Prostate gland (tissue), 2 donors: Measurements from ENCODE around the gene SBF2. TPM values are rescaled to one million over a fixed set of nuclear protein-coding genes. Genes with fewer than 3 reads are reported as not detected.
"Not testable (repeated sequence)": the region's sequence is repeated elsewhere in the genome, so short reads cannot be mapped to it uniquely, and the experiment has no call there.

Source experiments
- DNase-seq: peaks from one replicate; pipeline ENCODE4 v3.0.0-alpha.2; 2019; ENCODE audit warnings: low spot score
- H3K27ac ChIP-seq, 2 donors: fragments of 200-600 bp; sonication (generic); 2 replicates each; pipeline ENCODE4 v1.5.1; 2017 to 2019
- H3K27me3 ChIP-seq: fragments of 200-600 bp; sonication (generic); replicated peaks from 2 replicates; pipeline ENCODE4 v1.5.1; 2019; ENCODE audit not compliant: insufficient read depth
- H3K36me3 ChIP-seq, 2 donors: fragments of 200-600 bp; sonication (generic); 1 replicate in 1 of 2; 2 replicates in 1 of 2; pipeline versions ENCODE4 v1.5.1 to v1.8.1; 2017 to 2019
- H3K4me1 ChIP-seq: fragments of 200-600 bp; sonication (generic); replicated peaks from 2 replicates; pipeline ENCODE4 v1.5.1; 2019
- H3K4me3 ChIP-seq, 2 donors: fragments of 200-600 bp; sonication (generic); 2 replicates each; pipeline ENCODE4 v1.5.1; 2017 to 2019
- H3K9me3 ChIP-seq: fragments of 200-600 bp; sonication (generic); 2 replicates; pipeline ENCODE4 v1.5.1; 2017
- POLR2A ChIP-seq: fragments of 450-650 bp; IDR thresholded peaks from one replicate; pipeline ENCODE4 v1.6.1; 2016; ENCODE audit warnings: antibody characterized with exemption, mild to moderate bottlenecking
- POLR2AphosphoS5 ChIP-seq: sonication (generic); formaldehyde crosslinking; IDR thresholded peaks from one replicate; pipeline ENCODE4 v1.6.1; 2017; ENCODE audit warnings: antibody characterized with exemption
- WGBS: methylation state at CpG from one replicate; pipeline ENCODE4 v1.1.5; 2018; 5-methylcytosine and 5-hydroxymethylcytosine counted together
- intact Hi-C: fragments of 100-400 bp; cut with DNase I; formaldehyde crosslinking; loops from one replicate; pipeline ENCODE4 v1.14.2; 2022
- total RNA-seq, 2 donors: library from RNA; depleted of rRNA; stranded (reverse); fragments of >200 nt; gene quantifications; one replicate each; pipeline ENCODE4 v1.1.0, GENCODE V29; 2016
- TF ChIP-seq, protein P1 (sequence below), 4 experiments: fragments of 200-600 bp in 2 of 4; fragments of 450-650 bp in 2 of 4; sonication (generic) in 2 of 4; IDR thresholded peaks; 1 replicate in 3 of 4; 2 replicates in 1 of 4; pipeline ENCODE4 v1.5.1; 2016 to 2019; ENCODE audit warnings: antibody characterized with exemption in 4 of 4, mild to moderate bottlenecking in 2 of 4, moderate library complexity in 2 of 4

SBF2 gene
- total RNA-seq, 2 donors from 2014 or later, result 35.9 to 56.7 TPM

DNA sequence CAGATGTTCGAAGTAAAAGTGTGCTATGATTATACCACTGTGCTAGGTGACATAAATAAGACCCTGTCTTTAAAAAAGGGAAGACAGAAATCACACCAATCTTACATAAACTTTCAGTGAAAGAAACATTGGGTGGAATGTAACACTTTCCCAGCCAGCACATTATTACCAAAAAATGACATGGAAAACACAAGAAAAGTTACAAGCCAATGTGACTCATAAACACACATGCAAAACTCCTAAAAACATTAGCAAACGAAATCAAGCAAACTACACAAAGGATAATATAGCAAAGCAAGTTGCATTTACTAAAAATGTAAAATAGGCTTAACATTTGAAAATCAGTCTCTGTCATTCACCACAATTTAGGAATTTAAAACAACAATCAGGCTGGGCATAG is 47.0 kb downstream of the SBF2 start:
- Histone ChIP-seq H3K4me1 (no peaks in the 10 kb centered on the region), H3K9me3 (no peaks in the 10 kb centered on the region), H3K36me3 (no peaks in the 10 kb centered on the region), H3K4me3 (no peak overlapping the region), H3K27ac (no peak overlapping the region), H3K27me3 (no peaks in the 10 kb centered on the region)
- intact Hi-C loops, result no loop called here
- 85% methylated on average over 2 of the region's 2 CpGs for WGBS
- DNase-seq, result no peak
- TF ChIP-seq POLR2A, result no peak
- TF ChIP-seq, protein P1, sequence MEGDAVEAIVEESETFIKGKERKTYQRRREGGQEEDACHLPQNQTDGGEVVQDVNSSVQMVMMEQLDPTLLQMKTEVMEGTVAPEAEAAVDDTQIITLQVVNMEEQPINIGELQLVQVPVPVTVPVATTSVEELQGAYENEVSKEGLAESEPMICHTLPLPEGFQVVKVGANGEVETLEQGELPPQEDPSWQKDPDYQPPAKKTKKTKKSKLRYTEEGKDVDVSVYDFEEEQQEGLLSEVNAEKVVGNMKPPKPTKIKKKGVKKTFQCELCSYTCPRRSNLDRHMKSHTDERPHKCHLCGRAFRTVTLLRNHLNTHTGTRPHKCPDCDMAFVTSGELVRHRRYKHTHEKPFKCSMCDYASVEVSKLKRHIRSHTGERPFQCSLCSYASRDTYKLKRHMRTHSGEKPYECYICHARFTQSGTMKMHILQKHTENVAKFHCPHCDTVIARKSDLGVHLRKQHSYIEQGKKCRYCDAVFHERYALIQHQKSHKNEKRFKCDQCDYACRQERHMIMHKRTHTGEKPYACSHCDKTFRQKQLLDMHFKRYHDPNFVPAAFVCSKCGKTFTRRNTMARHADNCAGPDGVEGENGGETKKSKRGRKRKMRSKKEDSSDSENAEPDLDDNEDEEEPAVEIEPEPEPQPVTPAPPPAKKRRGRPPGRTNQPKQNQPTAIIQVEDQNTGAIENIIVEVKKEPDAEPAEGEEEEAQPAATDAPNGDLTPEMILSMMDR (IDR thresholded peaks at IDR 0.05), result no peak

DNA sequence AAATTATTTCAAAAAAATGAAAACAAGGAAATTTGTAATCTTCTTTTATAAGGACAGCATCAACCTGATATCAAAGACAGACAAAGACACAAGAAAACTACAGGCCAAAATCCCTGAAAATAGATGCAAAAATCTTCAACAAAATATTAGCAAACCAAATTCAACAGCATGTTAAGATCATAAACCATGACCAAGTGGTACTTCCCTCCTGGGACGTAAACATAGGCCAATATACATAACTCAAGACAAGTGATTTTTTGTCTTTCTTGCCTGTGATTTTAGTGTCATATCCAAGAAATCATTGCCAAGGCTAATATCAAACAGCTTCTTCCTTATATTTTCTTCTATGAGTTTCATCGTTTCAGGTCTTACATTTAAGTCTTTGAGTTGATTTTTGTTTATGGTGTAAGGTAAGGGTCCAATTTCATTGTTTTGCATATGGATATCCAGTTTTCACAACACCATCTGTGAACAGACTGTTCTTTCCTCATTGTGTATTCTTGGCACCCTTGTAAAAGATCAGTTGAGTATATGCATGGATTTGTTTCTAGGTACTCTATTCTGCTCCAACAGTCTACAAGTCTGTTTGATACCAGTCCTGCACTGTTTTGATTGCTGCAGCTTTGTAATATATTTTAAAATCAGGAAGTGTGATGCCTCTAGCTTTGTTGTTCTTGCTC is 50.0 kb downstream of the SBF2 start:
- intact Hi-C loops, result no loop called here
- 83% methylated on average over 2 of the region's 2 CpGs for WGBS

DNA sequence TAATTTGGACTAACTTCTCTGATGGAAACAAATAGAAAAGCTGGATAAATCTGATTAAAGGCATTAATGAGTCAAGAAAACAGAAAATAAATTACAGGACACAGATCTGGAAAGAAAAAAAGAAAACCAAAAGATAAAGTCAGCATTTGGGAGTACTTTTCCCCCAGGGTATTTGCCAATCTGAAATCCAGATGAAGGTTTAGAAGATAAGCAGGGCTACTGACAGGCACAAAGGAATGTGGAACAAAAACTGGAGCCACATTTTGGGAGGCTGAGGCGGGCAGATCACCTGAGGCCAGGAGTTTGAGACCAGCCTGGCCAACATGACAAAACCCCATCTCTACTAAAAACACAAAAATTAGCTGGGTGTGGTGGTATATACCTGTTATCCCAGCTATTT is 57.2 kb downstream of the SBF2 start:
- Histone ChIP-seq H3K9me3 (no peaks in the 10 kb centered on the region), H3K27ac (no peak overlapping the region), H3K27me3 (no peaks in the 10 kb centered on the region), H3K36me3 (no peaks in the 10 kb centered on the region), H3K4me3 (no peak overlapping the region), H3K4me1 (no peaks in the 10 kb centered on the region)
- WGBS, result 88% methylated on average over 1 of the region's 1 CpG
- DNase-seq, result no peak
- TF ChIP-seq POLR2A (no peak), POLR2AphosphoS5 (no peak)
- TF ChIP-seq, protein P1 (IDR thresholded peaks at IDR 0.05), result no peak
- intact Hi-C loops, result no loop called here

More for the DNA sequence above, 50.0 kb downstream of the SBF2 start:
- Histone ChIP-seq H3K27me3 (no peaks in the 10 kb centered on the region), H3K36me3 (no peaks in the 10 kb centered on the region), H3K4me3 (no peak overlapping the region), H3K27ac (no peak overlapping the region), H3K4me1 (no peaks in the 10 kb centered on the region), H3K9me3 (no peaks in the 10 kb centered on the region)
- no peak for DNase-seq
- TF ChIP-seq, protein P1 (IDR thresholded peaks at IDR 0.05), result no peak
- TF ChIP-seq POLR2A, result no peak
- no peak for TF ChIP-seq POLR2AphosphoS5

DNA sequence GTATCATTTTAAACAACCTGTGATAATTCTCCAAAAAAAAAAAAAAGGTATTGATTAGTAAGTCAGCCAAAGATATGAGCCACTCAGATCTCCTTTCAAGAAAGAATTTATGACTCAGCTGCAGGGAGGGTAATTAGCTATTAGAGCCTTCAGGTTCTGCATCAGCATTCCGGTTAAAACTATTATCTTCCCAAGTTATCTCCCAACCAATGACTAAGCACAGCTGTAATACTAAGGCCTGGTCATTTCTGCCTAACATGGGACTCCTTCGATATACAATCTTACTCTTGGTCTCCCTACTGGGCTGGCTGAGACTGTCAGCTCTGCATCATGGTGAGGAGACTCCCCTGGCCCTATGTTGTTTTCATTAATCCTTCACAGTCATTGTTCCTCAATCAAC is 60.4 kb downstream of the SBF2 start:
- Histone ChIP-seq H3K9me3 (no peaks in the 10 kb centered on the region), H3K4me3 (no peak overlapping the region), H3K4me1 (no peaks in the 10 kb centered on the region), H3K36me3 (no peaks in the 10 kb centered on the region), H3K27ac (no peak overlapping the region), H3K27me3 (no peaks in the 10 kb centered on the region)
- no peak for TF ChIP-seq POLR2A
- no peak for DNase-seq
- intact Hi-C loops, result no loop called here
- WGBS, result 85% methylated on average over 2 of the region's 2 CpGs

DNA sequence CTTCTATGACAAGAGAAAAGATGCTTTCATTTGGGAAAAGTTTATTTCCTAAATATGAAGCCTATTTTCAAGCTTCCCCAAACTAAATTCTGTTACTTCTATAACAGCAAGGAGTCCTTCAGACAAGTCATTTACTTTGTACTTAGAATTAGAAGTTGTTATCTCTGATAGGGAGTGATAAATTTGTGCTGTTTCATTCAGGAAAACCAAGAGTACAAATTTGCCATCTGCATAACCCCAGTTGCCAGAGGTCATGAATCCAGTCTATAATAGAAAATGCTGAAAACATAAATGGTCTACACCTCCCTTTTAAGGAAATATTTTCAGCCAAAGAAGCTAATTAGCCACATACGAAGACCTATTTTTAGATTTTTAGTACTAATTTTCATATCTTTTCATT is 61.3 kb downstream of the SBF2 start:
- WGBS, result 84% methylated on average over 1 of the region's 1 CpG
- Histone ChIP-seq H3K4me1 (no peaks in the 10 kb centered on the region), H3K27ac (no peak overlapping the region), H3K9me3 (no peaks in the 10 kb centered on the region), H3K36me3 (no peaks in the 10 kb centered on the region), H3K4me3 (no peak overlapping the region), H3K27me3 (no peaks in the 10 kb centered on the region)
- intact Hi-C loops, result no loop called here
- DNase-seq, result no peak
- no peak for TF ChIP-seq POLR2A
- no peak for TF ChIP-seq POLR2AphosphoS5
- TF ChIP-seq, protein P1 (IDR thresholded peaks at IDR 0.05), result no peak

DNA sequence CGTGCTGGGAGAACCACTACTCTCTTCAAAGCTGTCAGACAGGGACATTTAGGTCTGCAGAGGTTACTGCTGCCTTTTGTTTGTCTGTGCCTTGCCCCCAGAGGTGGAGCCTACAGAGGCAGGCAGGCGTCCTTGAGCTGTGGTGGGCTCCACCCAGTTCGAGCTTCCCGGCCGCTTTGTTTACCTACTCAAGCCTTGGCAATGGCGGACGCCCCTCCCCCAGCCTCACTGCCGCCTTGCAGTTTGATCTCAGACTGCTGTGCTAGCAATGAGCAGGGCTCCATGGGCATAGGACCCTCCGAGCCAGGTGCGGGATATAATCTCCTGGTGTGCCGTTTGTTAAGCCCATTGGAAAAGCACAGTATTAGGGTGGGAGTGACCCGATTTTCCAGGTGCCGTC is 62.2 kb downstream of the SBF2 start:
- H3K27me3 ChIP-seq, H3K4me1 ChIP-seq, intact Hi-C loops, H3K4me3 ChIP-seq, DNase-seq, H3K9me3 ChIP-seq, H3K27ac ChIP-seq, H3K36me3 ChIP-seq: not testable (repeated sequence)
- WGBS, result 98% methylated on average over 13 of the region's 13 CpGs
